Neuronal stem cell (in vitro differentiated cells): ENCODE data around the gene CFAP69. TPM values are rescaled to one million over a fixed set of nuclear protein-coding genes. Genes with fewer than 3 reads are reported as not detected.
A peak's percentile ranks its signal among the peaks of the same experiment; 100 is the strongest.

Source experiments
- DNase-seq: peaks from one replicate; pipeline ENCODE4 v3.0.0-alpha.2; 2013; ENCODE audit warnings: low spot score
- H2AFZ ChIP-seq: one replicate; pipeline ENCODE4 v1.6.1; 2013; ENCODE audit warnings: mild to moderate bottlenecking, low read length, inconsistent platforms
- H2AK5ac ChIP-seq: 2 replicates; pipeline ENCODE4 v1.6.1; 2013; ENCODE audit warnings: low read depth, mild to moderate bottlenecking, inconsistent platforms, low read length, moderate library complexity, mixed read lengths
- H2BK120ac ChIP-seq: 2 replicates; pipeline ENCODE4 v1.6.1; 2013; ENCODE audit warnings: low read depth, mild to moderate bottlenecking, inconsistent platforms, low read length, moderate library complexity, mixed read lengths
- H2BK12ac ChIP-seq: one replicate; pipeline ENCODE4 v1.6.1; 2013; ENCODE audit warnings: low read length, inconsistent platforms
- H2BK15ac ChIP-seq: 2 replicates; pipeline ENCODE4 v1.6.1; 2013; ENCODE audit warnings: mild to moderate bottlenecking, low read length, inconsistent platforms, mixed read lengths
- H2BK5ac ChIP-seq: one replicate; pipeline ENCODE4 v1.6.1; 2013; ENCODE audit warnings: inconsistent platforms, mild to moderate bottlenecking, low read length, moderate library complexity
- H3K14ac ChIP-seq: one replicate; pipeline ENCODE4 v1.6.1; 2013; ENCODE audit warnings: low read length, inconsistent platforms
- H3K18ac ChIP-seq: 2 replicates; pipeline ENCODE4 v1.6.1; 2013; ENCODE audit warnings: low read length, inconsistent platforms
- H3K23ac ChIP-seq: 2 replicates; pipeline ENCODE4 v1.6.1; 2013; ENCODE audit warnings: low read depth, mild to moderate bottlenecking, mixed read lengths, low read length, inconsistent platforms; ENCODE audit not compliant: poor library complexity
- H3K27ac ChIP-seq: replicated peaks from 3 replicates; pipeline ENCODE4 v1.5.1; 2013; ENCODE audit warnings: low read length, inconsistent platforms
- H3K27me3 ChIP-seq, 3 experiments: 2 replicates each; pipeline ENCODE4 v1.6.1; 2013; ENCODE audit warnings: low read length in 3 of 3, mild to moderate bottlenecking in 2 of 3, inconsistent platforms in 1 of 3, low read depth in 1 of 3, mixed read lengths in 1 of 3, moderate library complexity in 1 of 3; ENCODE audit not compliant: control insufficient read depth in 3 of 3, insufficient read depth in 3 of 3
- H3K36me3 ChIP-seq, 2 donors: replicated peaks in 1 of 2; 2 replicates each; pipeline ENCODE4 v1.6.1; 2013; ENCODE audit warnings: low read length in 2 of 2; ENCODE audit not compliant: control insufficient read depth in 2 of 2, insufficient read depth in 2 of 2
- H3K4ac ChIP-seq: 2 replicates; pipeline ENCODE4 v1.6.1; 2013; ENCODE audit warnings: inconsistent platforms, mild to moderate bottlenecking, low read length, moderate library complexity
- H3K4me1 ChIP-seq, 2 donors: 1 replicate in 1 of 2; 2 replicates in 1 of 2; pipeline ENCODE4 v1.6.1; 2013; ENCODE audit warnings: low read length in 2 of 2, low read depth in 1 of 2; ENCODE audit not compliant: control insufficient read depth in 2 of 2, insufficient read depth in 1 of 2
- H3K4me2 ChIP-seq: one replicate; pipeline ENCODE4 v1.6.1; 2013; ENCODE audit warnings: mild to moderate bottlenecking, low read length, inconsistent platforms; ENCODE audit not compliant: insufficient read depth, poor library complexity, severe bottlenecking
- H3K4me3 ChIP-seq, 2 donors: 2 replicates each; pipeline ENCODE4 v1.5.1; 2013; ENCODE audit warnings: low read length in 2 of 2, mild to moderate bottlenecking in 2 of 2, inconsistent platforms in 1 of 2, moderate library complexity in 1 of 2
- H3K79me1 ChIP-seq: one replicate; pipeline ENCODE4 v1.6.1; 2013; ENCODE audit warnings: low read depth, mild to moderate bottlenecking, inconsistent platforms, low read length, moderate library complexity
- H3K9ac ChIP-seq: one replicate; pipeline ENCODE4 v1.6.1; 2013; ENCODE audit warnings: mild to moderate bottlenecking, low read depth, low read length, inconsistent platforms; ENCODE audit not compliant: poor library complexity
- H3K9me3 ChIP-seq, 2 donors: replicated peaks in 1 of 2; 2 replicates each; pipeline versions ENCODE3 to v1.6.1; 2013; ENCODE audit warnings: low read length in 2 of 2, mild to moderate bottlenecking in 2 of 2, inconsistent platforms in 1 of 2, low read depth in 1 of 2, mixed read lengths in 1 of 2, moderate library complexity in 1 of 2; ENCODE audit not compliant: control insufficient read depth in 2 of 2, insufficient read depth in 1 of 2
- H4K8ac ChIP-seq: one replicate; pipeline ENCODE4 v1.6.1; 2013; ENCODE audit warnings: low read depth, mild to moderate bottlenecking, inconsistent platforms, low read length, moderate library complexity
- H4K91ac ChIP-seq: one replicate; pipeline ENCODE4 v1.6.1; 2013; ENCODE audit warnings: low read length, low read depth, mild to moderate bottlenecking, inconsistent platforms; ENCODE audit not compliant: poor library complexity
- WGBS, 2 donors: extraction: QIAGEN DNeasy Blood & Tissue Kit; methylation state at CpG; one replicate each; pipeline ENCODE4 v1.1.7; 2013; ENCODE audit warnings: missing lambda C conversion rate in 2 of 2, mixed read lengths in 1 of 2; ENCODE audit not compliant: insufficient read length in 2 of 2, insufficient replicate concordance in 1 of 2; ENCODE audit errors: extremely low coverage in 2 of 2; 5-methylcytosine and 5-hydroxymethylcytosine counted together
- polyA plus RNA-seq, 2 experiments: library from polyadenylated mRNA; stranded (reverse); fragments of 200-250 nt; gene quantifications; one replicate each; pipeline ENCODE4 v1.2.3, GENCODE V29; 2013

CFAP69 gene
- polyA plus RNA-seq (2013, experiment 1 of 2), result 2.5 TPM
- polyA plus RNA-seq (2013, experiment 2 of 2), result 3.4 TPM

- Histone ChIP-seq H3K14ac (no peak within 1 kb of the TSS), H4K91ac (no peak within 1 kb of the TSS), H3K4ac (no peak within 1 kb of the TSS)
These were observed at the start of gene CFAP69 for GRCh38 chr7:90244909-90245851. Gene CFAP69 (plus strand): TSS chr7:90245174. CDS start chr7:90245425, 251 bp downstream.

GRCh38 chr7:90201500-90202195, 43.3 kb upstream of the CFAP69 start:
- 100% methylated on average over 1 of the region's 2 CpGs; no CpG with 5 or more reads in 1 of the 2 donors for WGBS, 2 donors
- Histone ChIP-seq H3K4me3 (no peak overlapping the region), H3K9ac (no peak overlapping the region), H3K4ac (no peak overlapping the region), H3K36me3 (no peaks in the 10 kb centered on the region), H2BK12ac (no peak overlapping the region), H2BK15ac (no peak overlapping the region), H3K27me3 (no peaks in the 10 kb centered on the region), H3K18ac (no peak overlapping the region), H2BK5ac (no peak overlapping the region), H3K27ac (no peak overlapping the region), H3K23ac (no peak overlapping the region), H2AK5ac (no peak overlapping the region), H3K14ac (no peak overlapping the region), H3K9me3 (no peaks in the 10 kb centered on the region), H4K91ac (no peak overlapping the region), H4K8ac (no peak overlapping the region), H2AFZ (no peak overlapping the region), H2BK120ac (no peak overlapping the region), H3K79me1 (no peaks in the 10 kb centered on the region), H3K4me1 (no peaks in the 10 kb centered on the region), H3K4me2 (no peak overlapping the region)
- no peak for DNase-seq

More at GRCh38 chr7:90244909-90245851, at the start of gene CFAP69:
- H3K18ac ChIP-seq, result peak within 1 kb of the TSS; percentile 1
- H3K23ac ChIP-seq, result no peak within 1 kb of the TSS
- H2BK15ac ChIP-seq, result no peak within 1 kb of the TSS
- H3K79me1 ChIP-seq, result no peaks in the 10 kb centered on the region
- H2AK5ac ChIP-seq, result no peak within 1 kb of the TSS
- WGBS, 2 donors, result no CpG with 5 or more reads among the region's 59 CpGs
- H3K9ac ChIP-seq, result peak within 1 kb of the TSS; percentile 64
- H2BK120ac ChIP-seq, result no peak within 1 kb of the TSS
- peak within 1 kb of the TSS; percentile 73 to 92 for H3K4me3 ChIP-seq
- H3K27me3 ChIP-seq, result peaks cover 0 to 36% (median 0%) of the 10 kb centered on the region in 3 experiments
- no peaks in the 10 kb centered on the region for H3K9me3 ChIP-seq
- peaks cover 0 to 3% of the 10 kb centered on the region in 2 donors for H3K4me1 ChIP-seq
- no peak within 1 kb of the TSS for H2BK5ac ChIP-seq
- no peak within 1 kb of the TSS for H4K8ac ChIP-seq
- peak; percentile 92 for DNase-seq
- no peaks in the 10 kb centered on the region for H3K36me3 ChIP-seq
- no peak within 1 kb of the TSS for H3K27ac ChIP-seq
- H3K4me2 ChIP-seq, result peak within 1 kb of the TSS; percentile 90
- no peak within 1 kb of the TSS for H2BK12ac ChIP-seq
- peak within 1 kb of the TSS; percentile 94 for H2AFZ ChIP-seq

GRCh38 chr7:90207956-90208355, 37.0 kb upstream of the CFAP69 start:
- Histone ChIP-seq H2AK5ac (no peak overlapping the region), H2AFZ (no peak overlapping the region), H3K36me3 (no peaks in the 10 kb centered on the region), H3K9ac (no peak overlapping the region), H2BK12ac (no peak overlapping the region), H4K91ac (no peak overlapping the region), H3K4me2 (no peak overlapping the region), H3K79me1 (no peaks in the 10 kb centered on the region), H3K4me1 (peaks cover 2 to 5% of the 10 kb centered on the region in 2 donors), H2BK15ac (no peak overlapping the region), H2BK5ac (no peak overlapping the region), H3K27ac (no peak overlapping the region), H3K27me3 (peaks cover 0 to 34% (median 9%) of the 10 kb centered on the region in 3 experiments), H4K8ac (no peak overlapping the region), H3K18ac (no peak overlapping the region), H3K4ac (no peak overlapping the region), H3K14ac (no peak overlapping the region), H3K4me3 (no peak overlapping the region), H3K23ac (no peak overlapping the region), H2BK120ac (no peak overlapping the region), H3K9me3 (no peaks in the 10 kb centered on the region)
- no peak for DNase-seq
- no CpG with 5 or more reads among the region's 1 CpG for WGBS, 2 donors

- H2BK15ac ChIP-seq, result no peak overlapping the region
- no peaks in the 10 kb centered on the region for H3K79me1 ChIP-seq
- H3K14ac ChIP-seq, result no peak overlapping the region
- H3K4me2 ChIP-seq, result no peak overlapping the region
- no peak for DNase-seq
- no peak overlapping the region for H3K23ac ChIP-seq
- H3K4me1 ChIP-seq, result peaks cover 2 to 5% of the 10 kb centered on the region in 2 donors
- H3K27ac ChIP-seq, result no peak overlapping the region
- no peak overlapping the region for H4K91ac ChIP-seq
- no CpG with 5 or more reads among the region's 1 CpG for WGBS, 2 donors
- H3K27me3 ChIP-seq, result peaks cover 0 to 49% (median 9%) of the 10 kb centered on the region in 3 experiments
- H3K9me3 ChIP-seq, result no peaks in the 10 kb centered on the region
- H4K8ac ChIP-seq, result no peak overlapping the region
- no peak overlapping the region for H2BK5ac ChIP-seq
- no peak overlapping the region for H2BK12ac ChIP-seq
- H3K18ac ChIP-seq, result no peak overlapping the region
- no peak overlapping the region for H2AK5ac ChIP-seq
- no peaks in the 10 kb centered on the region for H3K36me3 ChIP-seq
- H2BK120ac ChIP-seq, result no peak overlapping the region
- H3K4ac ChIP-seq, result no peak overlapping the region
- no peak overlapping the region for H3K9ac ChIP-seq
- no peak overlapping the region for H3K4me3 ChIP-seq
- H2AFZ ChIP-seq, result no peak overlapping the region
These were observed 35.2 kb upstream of the CFAP69 start for GRCh38 chr7:90209776-90210175.
